ENCODE measurements around the gene CCDC102B.
"Not testable (repeated sequence)": the region's sequence is repeated elsewhere in the genome, so short reads cannot be mapped to it uniquely, and the experiment has no call there.

CCDC102B gene

DNA sequence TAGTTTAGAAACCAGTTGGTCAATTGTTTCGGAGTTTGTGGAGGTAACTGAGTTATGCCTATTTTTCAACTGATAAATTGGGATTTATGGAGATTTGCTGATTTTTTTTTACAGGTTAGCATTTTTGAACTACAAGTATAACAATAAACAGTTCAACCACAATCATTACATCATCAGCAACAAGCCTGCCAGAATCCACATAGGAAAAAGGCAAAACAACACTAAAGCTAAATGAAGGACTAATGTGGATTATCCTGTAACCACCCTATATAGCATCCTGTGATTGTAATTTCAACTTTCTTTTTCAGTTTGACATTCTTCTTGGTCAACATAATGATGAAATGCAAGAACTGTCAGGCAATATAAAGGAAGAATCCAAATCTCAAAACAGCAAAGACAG lies 76.5 kb downstream of the CCDC102B start:
- no peak for DNase-seq (ENCODE audit: extremely low read depth, low read depth)
- TF ChIP-seq, protein P1, sequence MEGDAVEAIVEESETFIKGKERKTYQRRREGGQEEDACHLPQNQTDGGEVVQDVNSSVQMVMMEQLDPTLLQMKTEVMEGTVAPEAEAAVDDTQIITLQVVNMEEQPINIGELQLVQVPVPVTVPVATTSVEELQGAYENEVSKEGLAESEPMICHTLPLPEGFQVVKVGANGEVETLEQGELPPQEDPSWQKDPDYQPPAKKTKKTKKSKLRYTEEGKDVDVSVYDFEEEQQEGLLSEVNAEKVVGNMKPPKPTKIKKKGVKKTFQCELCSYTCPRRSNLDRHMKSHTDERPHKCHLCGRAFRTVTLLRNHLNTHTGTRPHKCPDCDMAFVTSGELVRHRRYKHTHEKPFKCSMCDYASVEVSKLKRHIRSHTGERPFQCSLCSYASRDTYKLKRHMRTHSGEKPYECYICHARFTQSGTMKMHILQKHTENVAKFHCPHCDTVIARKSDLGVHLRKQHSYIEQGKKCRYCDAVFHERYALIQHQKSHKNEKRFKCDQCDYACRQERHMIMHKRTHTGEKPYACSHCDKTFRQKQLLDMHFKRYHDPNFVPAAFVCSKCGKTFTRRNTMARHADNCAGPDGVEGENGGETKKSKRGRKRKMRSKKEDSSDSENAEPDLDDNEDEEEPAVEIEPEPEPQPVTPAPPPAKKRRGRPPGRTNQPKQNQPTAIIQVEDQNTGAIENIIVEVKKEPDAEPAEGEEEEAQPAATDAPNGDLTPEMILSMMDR (IDR thresholded peaks at IDR 0.05; ENCODE audit: low read depth, low read length, missing control alignments): no peak

DNA sequence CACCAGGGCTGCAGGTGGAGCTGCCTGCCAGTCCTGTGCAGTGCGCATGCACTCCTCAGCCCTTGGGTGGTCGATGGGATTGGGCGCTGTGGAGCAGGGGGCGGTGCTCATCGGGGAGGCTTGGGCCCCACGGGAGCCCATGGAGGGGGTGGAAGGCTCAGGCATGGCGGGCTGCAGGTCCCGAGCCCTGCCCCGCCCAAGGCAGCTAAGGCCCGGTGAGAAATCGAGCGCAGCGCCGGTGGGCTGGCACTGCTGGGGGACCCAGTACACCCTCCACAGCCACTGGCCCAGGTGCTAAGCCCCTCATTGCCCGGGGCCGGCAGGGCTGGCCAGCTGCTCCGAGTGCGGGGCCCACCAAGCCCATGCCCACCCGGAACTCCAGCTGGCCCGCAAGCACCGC lies 82.1 kb downstream of the CCDC102B start:
- DNase-seq (ENCODE audit: extremely low read depth, low read depth): not testable (repeated sequence)

More for the DNA sequence above, 76.5 kb downstream of the CCDC102B start:
- no peak overlapping the region for H3K4me3 ChIP-seq (replicated peaks; ENCODE audit: low read depth, low read length)

GRCh38 chr18:68887410-68887809 lies 89.5 kb downstream of the CCDC102B start:
- H3K4me3 ChIP-seq (replicated peaks; ENCODE audit: low read depth, low read length): no peak overlapping the region
- TF ChIP-seq, protein P1 (IDR thresholded peaks at IDR 0.05; ENCODE audit: low read depth, low read length, missing control alignments): no peak
- DNase-seq (ENCODE audit: extremely low read depth, low read depth): no peak

More for the DNA sequence above, 82.1 kb downstream of the CCDC102B start:
- not testable (repeated sequence) for H3K4me3 ChIP-seq (replicated peaks; ENCODE audit: low read depth, low read length)

GRCh38 chr18:68893354-68893753 lies 95.5 kb downstream of the CCDC102B start:
- TF ChIP-seq, protein P1 (IDR thresholded peaks at IDR 0.05; ENCODE audit: low read depth, low read length, missing control alignments): no peak
- no peak for DNase-seq (ENCODE audit: extremely low read depth, low read depth)
- no peak overlapping the region for H3K4me3 ChIP-seq (replicated peaks; ENCODE audit: low read depth, low read length)

- TF ChIP-seq, protein P1 (IDR thresholded peaks at IDR 0.05; ENCODE audit: low read depth, low read length, missing control alignments): no peak
- no peak overlapping the region for H3K4me3 ChIP-seq (replicated peaks; ENCODE audit: low read depth, low read length)
- DNase-seq (ENCODE audit: extremely low read depth, low read depth): no peak
Observed at GRCh38 chr18:68897286-68897685, 99.4 kb downstream of the CCDC102B start.

GRCh38 chr18:68909579-68909978 lies 111.7 kb downstream of the CCDC102B start:
- no peak for DNase-seq (ENCODE audit: extremely low read depth, low read depth)
- TF ChIP-seq, protein P1 (IDR thresholded peaks at IDR 0.05; ENCODE audit: low read depth, low read length, missing control alignments): no peak
- no peak overlapping the region for H3K4me3 ChIP-seq (replicated peaks; ENCODE audit: low read depth, low read length)

DNA sequence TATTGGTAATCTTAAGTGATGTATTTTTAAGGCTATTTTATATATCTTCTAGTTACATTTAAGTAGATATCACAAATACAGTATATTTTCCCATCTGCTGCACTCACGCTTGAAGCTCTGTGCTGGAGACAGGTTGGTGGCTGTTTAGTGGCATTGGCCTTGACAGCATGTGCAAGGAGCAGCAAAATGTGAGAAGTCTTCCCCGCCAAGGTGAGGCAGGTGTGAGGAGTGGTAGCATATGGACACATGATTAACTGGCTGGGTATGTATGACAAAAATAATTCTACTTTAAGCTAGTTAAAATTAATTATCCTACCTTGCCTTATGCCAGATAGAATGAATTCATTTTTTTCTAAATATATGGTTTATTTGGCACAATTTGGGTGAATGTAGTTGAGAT lies 117.2 kb downstream of the CCDC102B start:
- no peak for DNase-seq (ENCODE audit: extremely low read depth, low read depth)
- H3K4me3 ChIP-seq (replicated peaks; ENCODE audit: low read depth, low read length): no peak overlapping the region
- TF ChIP-seq, protein P1 (IDR thresholded peaks at IDR 0.05; ENCODE audit: low read depth, low read length, missing control alignments): no peak

Data from HFF-Myc (cell line).